Neural cell (in vitro differentiated cells): ENCODE data around the gene PDE10A. TPM values are rescaled to one million over a fixed set of nuclear protein-coding genes. Genes with fewer than 3 reads are reported as not detected.

Experiments used
- H2AFZ ChIP-seq: fragments of 200-600, 300-800 bp; sonication (generic), shearing (Covaris generic); 2 replicates; pipeline ENCODE4 v1.6.0; 2014; ENCODE audit warnings: low read depth, mild to moderate bottlenecking, antibody characterized with exemption, low read length, moderate library complexity
- H3F3A ChIP-seq: fragments of 200-600 bp; shearing (Covaris generic); 2 replicates; pipeline ENCODE4 v1.6.1; 2016; ENCODE audit warnings: mild to moderate bottlenecking, moderate library complexity, mixed read lengths, antibody characterized with exemption, low read length; ENCODE audit not compliant: insufficient read depth, poor library complexity, severe bottlenecking
- H3K27ac ChIP-seq: fragments of 200-600, 300-800 bp; sonication (generic), shearing (Covaris generic); 2 replicates; pipeline ENCODE4 v1.5.1; 2014; ENCODE audit warnings: mild to moderate bottlenecking, low read length, moderate library complexity
- H3K27me3 ChIP-seq: fragments of 300-800, 200-600 bp; sonication (generic), shearing (Covaris generic); 2 replicates; pipeline ENCODE4 v1.6.0; 2014; ENCODE audit warnings: mild to moderate bottlenecking, low read depth, low read length, moderate library complexity; ENCODE audit not compliant: insufficient read depth
- H3K36me3 ChIP-seq: fragments of 300-800, 200-600 bp; sonication (generic), shearing (Covaris generic); 2 replicates; pipeline ENCODE4 v1.5.1; 2014; ENCODE audit warnings: mild to moderate bottlenecking, antibody characterized with exemption, low read length, moderate library complexity; ENCODE audit not compliant: insufficient read depth
- H3K4me2 ChIP-seq: fragments of 300-800, 200-600 bp; sonication (generic), shearing (Covaris generic); 2 replicates; pipeline ENCODE4 v1.6.0; 2014; ENCODE audit warnings: mild to moderate bottlenecking, low read length
- H3K4me3 ChIP-seq: fragments of 300-800, 200-600 bp; sonication (generic), shearing (Covaris generic); 2 replicates; pipeline ENCODE4 v1.5.1; 2014; ENCODE audit warnings: mild to moderate bottlenecking, low read length, moderate library complexity
- H3K79me2 ChIP-seq: fragments of 200-600 bp; shearing (Covaris generic); replicated peaks from 2 replicates; pipeline ENCODE4 v1.6.0; 2014; ENCODE audit warnings: mild to moderate bottlenecking, low read length, moderate library complexity; ENCODE audit not compliant: insufficient read depth
- H3K9ac ChIP-seq: fragments of 300-800, 200-600 bp; sonication (generic), shearing (Covaris generic); 2 replicates; pipeline ENCODE4 v1.6.1; 2016; ENCODE audit warnings: mild to moderate bottlenecking, low read length, mixed read lengths
- H3K9me2 ChIP-seq: fragments of 200-600 bp; shearing (Covaris generic); 2 replicates; pipeline ENCODE4 v1.6.1; 2016; ENCODE audit warnings: mild to moderate bottlenecking, low read length, mixed read lengths; ENCODE audit not compliant: insufficient read depth
- H3K9me3 ChIP-seq: fragments of 200-600, 300-800 bp; sonication (generic), shearing (Covaris generic); 2 replicates; pipeline ENCODE4 v1.6.1; 2016; ENCODE audit warnings: mild to moderate bottlenecking, mixed run types, low read length, moderate library complexity, mixed read lengths
- H4K20me1 ChIP-seq: fragments of 200-600 bp; shearing (Covaris generic); 2 replicates; pipeline ENCODE4 v1.6.1; 2016; ENCODE audit warnings: mild to moderate bottlenecking, mixed run types; ENCODE audit not compliant: insufficient read depth
- EP300 ChIP-seq: fragments of 450-650 bp; conservative IDR thresholded peaks from 2 replicates; pipeline ENCODE4 v1.6.1; 2014; ENCODE audit warnings: antibody characterized with exemption, mild to moderate bottlenecking, moderate library complexity; ENCODE audit not compliant: poor library complexity, severe bottlenecking
- EZH2 ChIP-seq: fragments of 200-600, 300-800 bp; shearing (Covaris generic), sonication (generic); IDR thresholded peaks from 2 replicates; pipeline ENCODE4 v1.6.1; 2014; ENCODE audit warnings: antibody characterized with exemption, low read length, borderline replicate concordance, mild to moderate bottlenecking; ENCODE audit not compliant: insufficient read depth, poor library complexity, severe bottlenecking
- MXI1 ChIP-seq: fragments of 450-650 bp; conservative IDR thresholded peaks from 2 replicates; pipeline ENCODE4 v1.6.1; 2014; ENCODE audit warnings: antibody characterized with exemption, mild to moderate bottlenecking; ENCODE audit not compliant: poor library complexity, severe bottlenecking
- POLR2AphosphoS5 ChIP-seq: IDR thresholded peaks from 2 replicates; pipeline ENCODE4 v1.6.1; 2012
- RAD21 ChIP-seq: fragments of 450-650 bp; conservative IDR thresholded peaks from 2 replicates; pipeline ENCODE4 v1.6.1; 2014; ENCODE audit warnings: antibody characterized with exemption, mild to moderate bottlenecking, moderate library complexity
- SMC3 ChIP-seq: fragments of 450-650 bp; conservative IDR thresholded peaks from 2 replicates; pipeline ENCODE4 v1.6.1; 2014; ENCODE audit warnings: antibody characterized with exemption, mild to moderate bottlenecking, moderate library complexity; ENCODE audit not compliant: poor library complexity
- TAF1 ChIP-seq: IDR thresholded peaks from 2 replicates; pipeline ENCODE4 v1.6.1; 2012; ENCODE audit warnings: low read depth
- polyA plus RNA-seq: library from polyadenylated mRNA; depleted of rRNA; stranded (reverse); fragments of >200 nt; gene quantifications from 2 replicates; pipeline ENCODE4 v1.2.3, GENCODE V29; 2014
- TF ChIP-seq, protein P1 (sequence below): fragments of 450-650 bp; IDR thresholded peaks from 2 replicates; pipeline ENCODE4 v1.5.1; 2014; ENCODE audit warnings: antibody characterized with exemption, mild to moderate bottlenecking, moderate library complexity; ENCODE audit not compliant: poor library complexity, severe bottlenecking
- TF ChIP-seq, protein P2 (sequence below): IDR thresholded peaks from 2 replicates; pipeline ENCODE4 v1.6.1; 2012; ENCODE audit warnings: borderline replicate concordance

The PDE10A gene
- polyA plus RNA-seq, 1 donor from 2014 or later = 52.4 TPM

DNA sequence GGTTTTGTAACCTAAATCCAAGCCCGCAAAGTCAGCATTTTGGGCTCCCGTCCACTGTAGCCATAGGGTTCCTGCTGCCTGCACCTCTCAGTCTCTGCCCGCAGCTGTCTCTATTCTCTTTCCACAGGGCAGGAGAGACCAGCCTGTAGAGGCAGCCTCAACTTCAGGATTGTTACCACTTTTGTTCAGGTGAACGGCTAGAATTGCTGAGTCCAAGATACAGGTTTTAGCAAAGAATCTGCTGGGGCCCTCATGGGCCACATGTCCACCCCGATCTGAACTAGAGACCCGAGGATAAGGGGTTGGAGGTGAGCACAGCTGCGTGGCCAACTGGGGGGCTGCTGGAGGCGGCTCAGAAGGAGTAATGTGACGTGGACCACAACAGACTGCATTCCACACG lies 215.9 kb downstream of the PDE10A start:
- Histone ChIP-seq H3K9ac (no peak overlapping the region), H3K79me2 (no peaks in the 10 kb centered on the region), H3K36me3 (peaks cover 5% of the 10 kb centered on the region), H3K4me2 (no peak overlapping the region), H3K4me3 (no peak overlapping the region), H3K27me3 (no peaks in the 10 kb centered on the region), H3K9me2 (no peaks in the 10 kb centered on the region), H4K20me1 (no peaks in the 10 kb centered on the region), H2AFZ (no peak overlapping the region), H3K9me3 (peaks cover 4% of the 10 kb centered on the region), H3F3A (no peaks in the 10 kb centered on the region), H3K27ac (no peak overlapping the region)
- TF ChIP-seq MXI1 (no peak), EZH2 (no peak), RAD21 (no peak), EP300 (no peak), TAF1 (no peak), POLR2AphosphoS5 (no peak), SMC3 (no peak)
- TF ChIP-seq, protein P1, sequence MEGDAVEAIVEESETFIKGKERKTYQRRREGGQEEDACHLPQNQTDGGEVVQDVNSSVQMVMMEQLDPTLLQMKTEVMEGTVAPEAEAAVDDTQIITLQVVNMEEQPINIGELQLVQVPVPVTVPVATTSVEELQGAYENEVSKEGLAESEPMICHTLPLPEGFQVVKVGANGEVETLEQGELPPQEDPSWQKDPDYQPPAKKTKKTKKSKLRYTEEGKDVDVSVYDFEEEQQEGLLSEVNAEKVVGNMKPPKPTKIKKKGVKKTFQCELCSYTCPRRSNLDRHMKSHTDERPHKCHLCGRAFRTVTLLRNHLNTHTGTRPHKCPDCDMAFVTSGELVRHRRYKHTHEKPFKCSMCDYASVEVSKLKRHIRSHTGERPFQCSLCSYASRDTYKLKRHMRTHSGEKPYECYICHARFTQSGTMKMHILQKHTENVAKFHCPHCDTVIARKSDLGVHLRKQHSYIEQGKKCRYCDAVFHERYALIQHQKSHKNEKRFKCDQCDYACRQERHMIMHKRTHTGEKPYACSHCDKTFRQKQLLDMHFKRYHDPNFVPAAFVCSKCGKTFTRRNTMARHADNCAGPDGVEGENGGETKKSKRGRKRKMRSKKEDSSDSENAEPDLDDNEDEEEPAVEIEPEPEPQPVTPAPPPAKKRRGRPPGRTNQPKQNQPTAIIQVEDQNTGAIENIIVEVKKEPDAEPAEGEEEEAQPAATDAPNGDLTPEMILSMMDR = no peak
- TF ChIP-seq, protein P2, sequence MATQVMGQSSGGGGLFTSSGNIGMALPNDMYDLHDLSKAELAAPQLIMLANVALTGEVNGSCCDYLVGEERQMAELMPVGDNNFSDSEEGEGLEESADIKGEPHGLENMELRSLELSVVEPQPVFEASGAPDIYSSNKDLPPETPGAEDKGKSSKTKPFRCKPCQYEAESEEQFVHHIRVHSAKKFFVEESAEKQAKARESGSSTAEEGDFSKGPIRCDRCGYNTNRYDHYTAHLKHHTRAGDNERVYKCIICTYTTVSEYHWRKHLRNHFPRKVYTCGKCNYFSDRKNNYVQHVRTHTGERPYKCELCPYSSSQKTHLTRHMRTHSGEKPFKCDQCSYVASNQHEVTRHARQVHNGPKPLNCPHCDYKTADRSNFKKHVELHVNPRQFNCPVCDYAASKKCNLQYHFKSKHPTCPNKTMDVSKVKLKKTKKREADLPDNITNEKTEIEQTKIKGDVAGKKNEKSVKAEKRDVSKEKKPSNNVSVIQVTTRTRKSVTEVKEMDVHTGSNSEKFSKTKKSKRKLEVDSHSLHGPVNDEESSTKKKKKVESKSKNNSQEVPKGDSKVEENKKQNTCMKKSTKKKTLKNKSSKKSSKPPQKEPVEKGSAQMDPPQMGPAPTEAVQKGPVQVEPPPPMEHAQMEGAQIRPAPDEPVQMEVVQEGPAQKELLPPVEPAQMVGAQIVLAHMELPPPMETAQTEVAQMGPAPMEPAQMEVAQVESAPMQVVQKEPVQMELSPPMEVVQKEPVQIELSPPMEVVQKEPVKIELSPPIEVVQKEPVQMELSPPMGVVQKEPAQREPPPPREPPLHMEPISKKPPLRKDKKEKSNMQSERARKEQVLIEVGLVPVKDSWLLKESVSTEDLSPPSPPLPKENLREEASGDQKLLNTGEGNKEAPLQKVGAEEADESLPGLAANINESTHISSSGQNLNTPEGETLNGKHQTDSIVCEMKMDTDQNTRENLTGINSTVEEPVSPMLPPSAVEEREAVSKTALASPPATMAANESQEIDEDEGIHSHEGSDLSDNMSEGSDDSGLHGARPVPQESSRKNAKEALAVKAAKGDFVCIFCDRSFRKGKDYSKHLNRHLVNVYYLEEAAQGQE = no peak

DNA sequence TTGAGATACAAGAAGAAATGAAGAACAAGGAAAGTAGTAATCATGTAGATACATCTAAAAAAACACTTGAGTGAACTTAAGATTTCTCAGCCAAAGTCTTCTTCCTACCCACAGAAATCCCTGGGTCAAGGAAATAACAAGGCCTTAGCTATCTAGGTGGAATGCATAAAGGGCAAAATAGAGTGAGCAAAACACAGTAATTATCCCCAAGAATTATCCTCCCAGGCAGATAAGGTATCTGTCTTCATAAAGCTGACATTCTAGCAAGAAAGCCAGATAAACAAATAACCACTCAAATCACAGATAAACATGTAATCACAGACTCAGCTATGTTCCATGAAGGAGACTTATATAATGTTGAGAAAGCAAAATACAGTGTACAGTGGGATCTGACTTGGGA lies 216.7 kb downstream of the PDE10A start:
- H3K27me3 ChIP-seq = no peaks in the 10 kb centered on the region
- H3K4me3 ChIP-seq = no peak overlapping the region
- no peaks in the 10 kb centered on the region for H3K79me2 ChIP-seq
- H3K9me3 ChIP-seq = peaks cover 4% of the 10 kb centered on the region
- H4K20me1 ChIP-seq = no peaks in the 10 kb centered on the region
- no peak overlapping the region for H2AFZ ChIP-seq
- H3K27ac ChIP-seq = no peak overlapping the region
- no peaks in the 10 kb centered on the region for H3F3A ChIP-seq
- peaks cover 5% of the 10 kb centered on the region for H3K36me3 ChIP-seq
- no peaks in the 10 kb centered on the region for H3K9me2 ChIP-seq
- TF ChIP-seq EZH2 = no peak
- no peak overlapping the region for H3K4me2 ChIP-seq
- H3K9ac ChIP-seq = no peak overlapping the region

DNA sequence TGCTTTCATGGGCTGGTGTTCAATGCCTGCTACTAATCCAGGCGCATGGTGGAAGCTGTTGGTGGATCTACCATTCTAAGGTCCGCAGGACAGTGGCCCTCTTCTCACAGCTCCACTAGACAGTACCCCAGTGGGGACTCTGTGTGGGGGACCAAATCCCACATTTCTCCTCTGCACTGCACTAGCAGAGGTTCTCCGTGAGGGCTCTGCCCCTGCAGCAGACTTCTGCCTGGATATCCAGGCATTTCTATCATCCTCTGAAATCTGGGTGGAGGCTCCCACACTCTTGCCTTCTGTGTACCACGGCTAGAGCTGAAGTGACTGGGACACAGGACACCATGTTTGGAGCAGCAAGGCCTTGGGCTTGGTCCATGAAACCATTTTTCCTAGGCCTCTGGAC lies 219.6 kb downstream of the PDE10A start:
- no peaks in the 10 kb centered on the region for H3K27me3 ChIP-seq
- H3F3A ChIP-seq = no peaks in the 10 kb centered on the region
- no peaks in the 10 kb centered on the region for H3K79me2 ChIP-seq
- no peak overlapping the region for H3K4me3 ChIP-seq
- no peak overlapping the region for H3K27ac ChIP-seq
- H3K9ac ChIP-seq = no peak overlapping the region
- H3K9me3 ChIP-seq = peaks cover 4% of the 10 kb centered on the region
- no peak overlapping the region for H3K4me2 ChIP-seq
- no peaks in the 10 kb centered on the region for H3K9me2 ChIP-seq
- H2AFZ ChIP-seq = no peak overlapping the region
- no peaks in the 10 kb centered on the region for H4K20me1 ChIP-seq
- TF ChIP-seq, protein P1 = no peak
- TF ChIP-seq SMC3 = no peak
- TF ChIP-seq EP300 = no peak
- no peak for TF ChIP-seq EZH2
- no peak for TF ChIP-seq RAD21
- TF ChIP-seq, protein P2 = no peak
- no peak for TF ChIP-seq TAF1
- no peak for TF ChIP-seq MXI1
- TF ChIP-seq POLR2AphosphoS5 = no peak
- H3K36me3 ChIP-seq = peaks cover 8% of the 10 kb centered on the region
